PFSK-1 (cell line): ENCODE results near the gene GGTLC1.

Source experiments
- FOXP2 ChIP-seq: optimal IDR thresholded peaks from 2 replicates; pipeline ENCODE3; 2011; ENCODE audit warnings: borderline replicate concordance, control low read depth, inconsistent platforms; ENCODE audit not compliant: insufficient read depth; ENCODE audit errors: extremely low read length, extremely low read depth
- POLR2AphosphoS5 ChIP-seq: IDR thresholded peaks from 2 replicates; pipeline ENCODE4 v1.6.1; 2012; ENCODE audit warnings: low read depth, mild to moderate bottlenecking, control low read depth, low read length, moderate library complexity
- REST ChIP-seq, 2 experiments: IDR thresholded peaks; 2 replicates each; pipeline versions ENCODE4 v1.6.1 to v1.8.0; 2011 to 2012; ENCODE audit warnings: low read depth in 2 of 2, low read length in 2 of 2, control low read depth in 1 of 2, inconsistent platforms in 1 of 2, mild to moderate bottlenecking in 1 of 2, moderate library complexity in 1 of 2; ENCODE audit not compliant: insufficient read depth in 1 of 2
- SIN3A ChIP-seq: IDR thresholded peaks from 2 replicates; pipeline ENCODE4 v1.6.1; 2012; ENCODE audit warnings: mild to moderate bottlenecking, low read length, moderate library complexity, borderline replicate concordance; ENCODE audit not compliant: insufficient read depth
- TAF1 ChIP-seq: IDR thresholded peaks from 2 replicates; pipeline ENCODE4 v1.6.1; 2012; ENCODE audit warnings: low read length, control low read depth, borderline replicate concordance; ENCODE audit not compliant: insufficient read depth

The GGTLC1 gene

GRCh38 chr20:23995905-23996666 lies 7.5 kb upstream of the GGTLC1 start:
- TF ChIP-seq REST (IDR thresholded peaks at IDR 0.05; ENCODE audit: insufficient read depth in 1 of 2, low read depth in 2 of 2, low read length in 2 of 2) (no peak), FOXP2 (no peak), TAF1 (no peak), SIN3A (no peak), POLR2AphosphoS5 (no peak)

- TF ChIP-seq REST (IDR thresholded peaks at IDR 0.05; ENCODE audit: insufficient read depth in 1 of 2, low read depth in 2 of 2, low read length in 2 of 2) (no peak), SIN3A (no peak), FOXP2 (no peak), POLR2AphosphoS5 (no peak), TAF1 (no peak)
These were observed 13.6 kb downstream of the GGTLC1 start for GRCh38 chr20:23974966-23975365.

- TF ChIP-seq SIN3A: no peak
- no peak for TF ChIP-seq FOXP2
- no peak for TF ChIP-seq REST (IDR thresholded peaks at IDR 0.05; ENCODE audit: insufficient read depth in 1 of 2, low read depth in 2 of 2, low read length in 2 of 2)
- TF ChIP-seq POLR2AphosphoS5: no peak
- TF ChIP-seq TAF1: no peak
These were observed 17.3 kb downstream of the GGTLC1 start for GRCh38 chr20:23971310-23971709.

GRCh38 chr20:23970049-23970448 lies 18.5 kb downstream of the GGTLC1 start:
- TF ChIP-seq REST (IDR thresholded peaks at IDR 0.05; ENCODE audit: insufficient read depth in 1 of 2, low read depth in 2 of 2, low read length in 2 of 2) (no peak), SIN3A (no peak), FOXP2 (no peak), TAF1 (no peak), POLR2AphosphoS5 (no peak)

GRCh38 chr20:23967616-23967979 lies 21.0 kb downstream of the GGTLC1 start:
- TF ChIP-seq REST (IDR thresholded peaks at IDR 0.05; ENCODE audit: insufficient read depth in 1 of 2, low read depth in 2 of 2, low read length in 2 of 2) (no peak), TAF1 (no peak), FOXP2 (no peak), SIN3A (no peak), POLR2AphosphoS5 (no peak)
